GM18867 (cell line): ENCODE results near the gene AMY1C.
"Not testable (repeated sequence)": the region's sequence is repeated elsewhere in the genome, so short reads cannot be mapped to it uniquely, and the experiment has no call there.

Experiments
- ATAC-seq: cut with Tn5 transposase; IDR thresholded peaks from one replicate; pipeline ENCODE4 v1.9.1; 2021; ENCODE audit warnings: mild to moderate bottlenecking, moderate library complexity; ENCODE audit not compliant: unreplicated experiment

Gene AMY1C

GRCh38 chr1:103749598-103749997, at the start of gene AMY1C:
TSS of gene AMY1C (plus strand) at chr1:103749898. CDS start at chr1:103750470, 572 bp downstream.
- ATAC-seq = not testable (repeated sequence)

DNA sequence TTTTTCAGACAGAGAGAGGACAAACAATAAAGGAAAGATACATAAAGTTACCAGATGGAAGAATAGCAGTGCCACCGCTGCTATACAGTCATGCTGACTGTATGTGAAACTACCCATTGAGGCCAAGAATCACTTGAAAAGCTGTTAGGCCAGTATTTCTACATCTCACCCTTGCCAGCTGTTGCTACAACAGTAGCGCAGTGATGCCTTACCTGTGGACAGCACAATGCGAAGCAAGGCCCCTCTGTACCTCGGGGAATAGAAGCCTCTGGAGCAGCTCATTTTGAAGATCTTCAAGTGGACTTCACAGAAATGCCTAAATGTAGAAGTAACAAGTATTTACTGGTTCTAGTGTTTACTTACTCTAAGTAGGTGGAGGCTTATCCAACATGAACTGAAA, 49.0 kb upstream of the AMY1C start:
- ATAC-seq = not testable (repeated sequence)

DNA sequence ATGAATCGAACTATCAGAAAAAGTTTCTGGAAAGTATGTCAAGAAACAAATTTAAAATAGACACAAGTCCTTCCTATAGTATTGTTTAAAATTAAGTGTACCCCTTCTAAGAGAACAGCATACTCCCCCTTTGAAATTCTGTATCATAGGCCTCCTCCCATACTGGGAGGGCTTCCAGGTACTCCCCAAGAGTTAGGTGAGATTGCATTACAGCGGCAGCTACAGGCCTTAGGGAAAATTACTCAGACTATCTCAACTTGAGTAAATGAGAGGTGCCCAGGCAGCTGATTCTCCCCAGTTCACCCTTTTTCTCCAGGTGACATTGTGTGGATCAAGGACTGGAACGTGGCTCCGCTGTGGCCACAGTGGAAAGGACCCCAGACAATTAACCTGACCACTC, 48.4 kb upstream of the AMY1C start:
- ATAC-seq = not testable (repeated sequence)

DNA sequence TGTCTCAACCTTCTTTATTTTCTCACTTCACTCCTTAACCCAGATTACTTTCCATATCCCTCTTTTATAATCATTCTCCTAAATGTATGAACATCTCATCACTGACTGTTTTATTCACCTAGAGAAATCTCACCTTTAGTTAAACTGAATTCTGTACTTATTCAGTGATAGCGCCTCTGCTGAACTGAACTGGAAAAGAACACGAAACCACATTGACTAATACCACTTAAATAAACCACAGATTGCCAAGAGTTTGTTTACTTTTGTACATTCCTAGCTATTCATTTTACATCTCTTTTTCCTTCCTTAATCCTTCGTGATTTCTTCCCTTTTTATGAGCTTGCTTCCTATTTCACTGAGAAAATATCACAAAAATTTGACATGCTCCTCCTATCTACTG, 42.0 kb upstream of the AMY1C start:
- not testable (repeated sequence) for ATAC-seq

- ATAC-seq = not testable (repeated sequence)
These were observed 39.3 kb upstream of the AMY1C start for GRCh38 chr1:103710381-103710780.

DNA sequence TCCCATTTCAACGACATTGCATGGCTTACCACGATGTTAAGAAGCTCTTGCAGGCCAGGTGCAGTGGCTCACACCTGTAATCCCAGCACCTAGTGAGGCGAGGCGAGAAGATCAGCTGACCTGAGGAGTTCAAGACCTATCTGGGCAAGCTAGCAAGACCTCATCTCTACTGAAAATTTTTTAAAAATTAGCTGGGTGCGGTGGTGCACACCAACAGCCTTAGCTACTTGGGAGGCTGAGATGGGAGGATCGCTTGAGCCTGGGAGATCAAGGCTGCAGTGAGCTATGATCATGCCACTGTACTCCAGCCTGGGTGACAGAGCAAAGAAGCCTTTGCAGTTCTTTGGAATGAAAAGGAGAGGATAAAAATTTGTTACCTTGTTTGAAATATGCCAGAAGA, 32.3 kb upstream of the AMY1C start:
- ATAC-seq = not testable (repeated sequence)

DNA sequence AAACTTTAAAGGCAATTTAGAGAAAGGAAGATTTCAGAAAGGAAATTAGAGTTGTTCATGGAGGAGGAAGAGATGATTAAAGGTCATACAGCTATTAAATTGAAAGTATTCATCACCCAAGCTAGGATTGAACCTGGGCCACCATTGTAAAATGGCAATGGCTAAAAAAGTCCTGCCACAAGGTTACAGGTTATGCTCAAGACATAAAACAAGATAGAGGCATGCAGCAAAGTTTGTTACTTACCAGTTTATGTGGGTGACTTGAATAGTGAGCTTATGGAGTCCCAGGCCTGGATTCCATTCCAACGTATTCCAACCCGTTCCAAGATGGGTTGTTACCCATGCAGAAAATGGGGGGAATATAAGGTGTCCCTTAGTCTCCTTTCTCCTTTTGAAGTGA, 28.2 kb upstream of the AMY1C start:
- ATAC-seq = not testable (repeated sequence)

GRCh38 chr1:103735334-103735733, 14.4 kb upstream of the AMY1C start:
- ATAC-seq = not testable (repeated sequence)

GRCh38 chr1:103738031-103738430, 11.7 kb upstream of the AMY1C start:
- ATAC-seq = not testable (repeated sequence)

DNA sequence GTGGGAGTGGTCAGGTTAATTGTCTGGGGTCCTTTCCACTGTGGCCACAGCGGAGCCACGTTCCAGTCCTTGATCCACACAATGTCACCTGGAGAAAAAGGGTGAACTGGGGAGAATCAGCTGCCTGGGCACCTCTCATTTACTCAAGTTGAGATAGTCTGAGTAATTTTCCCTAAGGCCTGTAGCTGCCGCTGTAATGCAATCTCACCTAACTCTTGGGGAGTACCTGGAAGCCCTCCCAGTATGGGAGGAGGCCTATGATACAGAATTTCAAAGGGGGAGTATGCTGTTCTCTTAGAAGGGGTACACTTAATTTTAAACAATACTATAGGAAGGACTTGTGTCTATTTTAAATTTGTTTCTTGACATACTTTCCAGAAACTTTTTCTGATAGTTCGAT, 5.2 kb upstream of the AMY1C start:
- not testable (repeated sequence) for ATAC-seq

DNA sequence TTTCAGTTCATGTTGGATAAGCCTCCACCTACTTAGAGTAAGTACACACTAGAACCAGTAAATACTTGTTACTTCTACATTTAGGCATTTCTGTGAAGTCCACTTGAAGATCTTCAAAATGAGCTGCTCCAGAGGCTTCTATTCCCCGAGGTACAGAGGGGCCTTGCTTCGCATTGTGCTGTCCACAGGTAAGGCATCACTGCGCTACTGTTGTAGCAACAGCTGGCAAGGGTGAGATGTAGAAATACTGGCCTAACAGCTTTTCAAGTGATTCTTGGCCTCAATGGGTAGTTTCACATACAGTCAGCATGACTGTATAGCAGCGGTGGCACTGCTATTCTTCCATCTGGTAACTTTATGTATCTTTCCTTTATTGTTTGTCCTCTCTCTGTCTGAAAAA, 4.7 kb upstream of the AMY1C start:
- not testable (repeated sequence) for ATAC-seq

DNA sequence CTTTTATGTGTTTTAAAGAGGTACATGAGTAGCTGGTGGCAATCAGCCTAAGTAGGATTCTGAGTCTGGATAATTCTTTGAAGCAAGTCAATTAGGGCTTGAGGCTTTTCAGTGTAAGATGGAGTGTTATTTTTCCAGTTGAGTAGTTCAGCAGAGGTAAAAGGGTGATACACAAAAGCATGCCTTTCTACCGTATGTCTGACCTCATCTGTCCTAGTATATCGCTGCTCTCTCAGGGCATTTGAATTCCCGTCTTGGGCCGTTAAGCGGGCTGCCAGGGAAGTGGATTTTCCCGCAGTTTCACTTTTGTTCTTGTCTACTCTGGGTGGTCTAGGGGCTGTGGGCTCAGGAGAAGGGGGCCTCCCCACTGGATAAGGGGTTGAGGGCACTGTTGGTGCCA, 1.4 kb upstream of the AMY1C start:
- ATAC-seq = not testable (repeated sequence)

DNA sequence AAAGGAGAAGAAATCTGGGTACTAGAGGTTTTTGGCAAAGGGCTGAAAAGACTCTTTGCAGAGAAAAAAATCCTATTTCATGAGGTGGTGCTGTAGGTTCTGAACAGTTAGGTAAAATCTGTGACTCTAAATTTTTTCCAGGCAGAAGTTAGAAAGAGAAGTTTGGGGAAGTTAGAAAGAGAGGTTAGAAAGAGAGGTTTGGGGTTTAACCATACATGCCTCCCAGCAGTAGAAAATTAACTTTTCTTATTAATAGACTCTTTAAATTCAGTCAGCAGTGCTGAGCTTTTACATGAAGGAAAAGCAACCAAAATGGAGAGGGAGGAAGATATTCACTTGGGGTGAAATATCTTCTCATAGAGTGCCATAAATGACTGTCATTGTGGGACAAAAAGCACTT, 12.2 kb downstream of the AMY1C start:
- no peak for ATAC-seq

- ATAC-seq = no peak
These were observed 30.2 kb downstream of the AMY1C start for GRCh38 chr1:103779932-103780331.

- ATAC-seq = peak; percentile 62
These were observed 34.3 kb downstream of the AMY1C start for GRCh38 chr1:103783944-103784377.

DNA sequence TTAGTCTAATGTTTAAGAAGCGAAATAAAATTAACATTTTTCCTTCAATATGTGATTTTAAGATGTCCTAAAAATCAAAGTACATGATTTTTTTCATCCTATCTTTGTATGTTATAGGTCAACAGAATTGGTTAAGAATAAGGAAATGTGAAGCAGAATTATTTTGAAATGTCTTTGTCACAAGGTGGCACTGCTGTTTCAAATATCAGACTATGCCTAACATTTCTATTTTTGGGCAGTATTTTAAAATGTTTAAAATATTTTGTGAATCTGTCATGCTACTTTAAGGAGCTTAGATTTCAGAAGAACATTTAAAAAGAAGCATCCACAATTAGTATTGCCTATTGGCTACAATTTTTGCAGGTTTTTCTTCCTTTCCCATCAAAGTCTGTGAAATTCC, 38.7 kb downstream of the AMY1C start:
- no peak for ATAC-seq

GRCh38 chr1:103790172-103790571, 40.5 kb downstream of the AMY1C start:
- peak; percentile 77 for ATAC-seq
